ENCODE measurements around the gene SMIM38. TPM values are rescaled to one million over a fixed set of nuclear protein-coding genes. Genes with fewer than 3 reads are reported as not detected.

The SMIM38 gene
- total RNA-seq, 1 experiment from 2014 or later: 0.54 TPM

GRCh38 chr11:69171476-69172240 is 15.9 kb downstream of the SMIM38 start:
- Histone ChIP-seq H3K4me1 (ENCODE audit: control insufficient read depth in 1 of 2, insufficient read depth in 2 of 2, low read length in 2 of 2) (peaks cover 10 to 18% of the 10 kb centered on the region in 2 experiments), H2AFZ (ENCODE audit: low read depth, low read length, poor library complexity, severe bottlenecking) (no peak overlapping the region), H3K9me2 (ENCODE audit: insufficient read depth) (no peaks in the 10 kb centered on the region), H3K79me2 (ENCODE audit: insufficient read depth, low read length) (no peaks in the 10 kb centered on the region), H3K36me3 (ENCODE audit: control insufficient read depth in 1 of 2, insufficient read depth in 2 of 2, low read length in 2 of 2) (no peaks in the 10 kb centered on the region), H3K27me3 (ENCODE audit: insufficient read depth, low read length) (no peaks in the 10 kb centered on the region), H3K27ac (ENCODE audit: low read depth, low read length) (no peak overlapping the region), H4K20me1 (ENCODE audit: insufficient read depth) (no peaks in the 10 kb centered on the region), H3K4me2 (ENCODE audit: low read length) (no peak overlapping the region), H3K4me3 (replicated peaks in 1 of 2; ENCODE audit: low read depth in 1 of 2, low read length in 2 of 2) (no peak overlapping the region), H3K9ac (ENCODE audit: low read length) (no peak overlapping the region), H3K9me3 (ENCODE audit: control insufficient read depth in 1 of 2, insufficient read depth in 1 of 2, low read depth in 1 of 2, low read length in 2 of 2) (no peaks in the 10 kb centered on the region)
- CTCF ChIA-PET: no interaction called here
- ATAC-seq: no peak
- no peak for DNase-seq (ENCODE audit: low read depth, low spot score)
- no TSS peak for BruUV-seq (replicated peaks)
- intact Hi-C loops (cut with micrococcal nuclease): no loop called here
- POLR2A ChIA-PET: no interaction called here
- RAD21 ChIA-PET (ENCODE audit: low non-redundant PET in 1 of 2, low total read pairs in 2 of 2, uncharacterized antibody in 2 of 2, unreplicated experiment in 2 of 2): no interaction called here
- TF ChIP-seq ELF1 (IDR thresholded peaks at IDR 0.05; ENCODE audit: borderline replicate concordance, low read depth) (no peak), ZNF274 (IDR thresholded peaks at IDR 0.05; ENCODE audit: low read depth, low read length) (no peak), CBX3 (IDR thresholded peaks at IDR 0.05; ENCODE audit: low read depth) (no peak), JUND (IDR thresholded peaks at IDR 0.05) (no peak), CTCF (IDR thresholded peaks at IDR 0.05 in 2 of 3, conservative IDR thresholded peaks at IDR 0.05 in 1 of 3; ENCODE audit: borderline replicate concordance in 1 of 3, insufficient read depth in 1 of 3, low read depth in 2 of 3, low read length in 2 of 3) (no peak), SP1 (IDR thresholded peaks at IDR 0.05; ENCODE audit: low read depth) (no peak), REST (IDR thresholded peaks at IDR 0.05; ENCODE audit: low read depth) (no peak), ZBTB33 (IDR thresholded peaks at IDR 0.05; ENCODE audit: extremely low read depth, insufficient replicate concordance, low read length) (no peak), YY1 (IDR thresholded peaks at IDR 0.05; ENCODE audit: extremely low read depth, insufficient replicate concordance, low read depth, low read length) (no peak), ATF3 (IDR thresholded peaks at IDR 0.05) (no peak), RAD21 (IDR thresholded peaks at IDR 0.05; ENCODE audit: low read depth) (no peak), SIN3A (IDR thresholded peaks at IDR 0.05; ENCODE audit: low read depth) (no peak), EZH2 (IDR thresholded peaks at IDR 0.05) (no peak), EGR1 (IDR thresholded peaks at IDR 0.05; ENCODE audit: low read depth) (no peak), EZH2phosphoT487 (IDR thresholded peaks at IDR 0.05; ENCODE audit: borderline replicate concordance) (no peak), ZFX (IDR thresholded peaks at IDR 0.05) (no peak), SRF (IDR thresholded peaks at IDR 0.05; ENCODE audit: low read depth) (no peak), POLR2AphosphoS5 (IDR thresholded peaks at IDR 0.05; ENCODE audit: low read depth, low read length) (no peak)
